Osteoblast (primary cell): ENCODE measurements around the gene RFK. TPM values are rescaled to one million over a fixed set of nuclear protein-coding genes. Genes with fewer than 3 reads are reported as not detected.
A peak's percentile ranks its signal among the peaks of the same experiment; 100 is the strongest.

Experiments
- DNase-seq: peaks from one replicate; pipeline ENCODE4 v3.0.0; 2011; ENCODE audit warnings: low spot score, mixed read lengths; ENCODE audit not compliant: insufficient read length; ENCODE audit errors: missing footprints
- H2AFZ ChIP-seq: 2 replicates; pipeline ENCODE4 v1.6.0; 2011; ENCODE audit warnings: mild to moderate bottlenecking, low read length
- H3K27ac ChIP-seq: 2 replicates; pipeline ENCODE4 v1.5.1; 2011; ENCODE audit warnings: mild to moderate bottlenecking, low read depth, low read length, moderate library complexity
- H3K27me3 ChIP-seq: 2 replicates; pipeline ENCODE4 v1.6.0; 2012; ENCODE audit warnings: mild to moderate bottlenecking, control low read depth, inconsistent platforms, low read length, moderate library complexity; ENCODE audit not compliant: insufficient read depth
- H3K36me3 ChIP-seq: 2 replicates; pipeline ENCODE4 v1.5.1; 2011; ENCODE audit warnings: mild to moderate bottlenecking, low read length, control low read depth, moderate library complexity; ENCODE audit not compliant: insufficient read depth
- H3K4me1 ChIP-seq: 2 replicates; pipeline ENCODE4 v1.5.1; 2011; ENCODE audit warnings: mild to moderate bottlenecking, low read length, control low read depth, moderate library complexity; ENCODE audit not compliant: insufficient read depth
- H3K4me2 ChIP-seq: 2 replicates; pipeline ENCODE4 v1.6.0; 2011; ENCODE audit warnings: mild to moderate bottlenecking, low read length; ENCODE audit not compliant: insufficient read depth
- H3K4me3 ChIP-seq: fragments of 200-600 bp; sonication (generic); 3 replicates; pipeline ENCODE4 v1.5.1; 2012; ENCODE audit warnings: mild to moderate bottlenecking, low read length, inconsistent platforms; ENCODE audit not compliant: insufficient read depth
- H3K79me2 ChIP-seq: 2 replicates; pipeline ENCODE4 v1.6.0; 2012; ENCODE audit warnings: mild to moderate bottlenecking, low read length, control low read depth, inconsistent platforms; ENCODE audit not compliant: insufficient read depth
- H3K9me3 ChIP-seq: 2 replicates; pipeline ENCODE4 v1.5.1; 2011; ENCODE audit warnings: low read depth, low read length, control low read depth
- H4K20me1 ChIP-seq: 2 replicates; pipeline ENCODE4 v1.6.0; 2012; ENCODE audit warnings: mild to moderate bottlenecking, low read length, control low read depth; ENCODE audit not compliant: insufficient read depth
- total RNA-seq: library from RNA; depleted of rRNA; stranded (reverse); fragments of >200 nt; gene quantifications from 2 replicates; pipeline ENCODE4 v1.2.3, GENCODE V29; 2012
- TF ChIP-seq, protein P1 (sequence below): IDR thresholded peaks from 2 replicates; pipeline ENCODE4 v1.5.1; 2011; ENCODE audit warnings: mild to moderate bottlenecking, low read depth, low read length, moderate library complexity; ENCODE audit errors: extremely low read depth

The RFK gene
- total RNA-seq, 1 donor = 25.0 TPM

DNA sequence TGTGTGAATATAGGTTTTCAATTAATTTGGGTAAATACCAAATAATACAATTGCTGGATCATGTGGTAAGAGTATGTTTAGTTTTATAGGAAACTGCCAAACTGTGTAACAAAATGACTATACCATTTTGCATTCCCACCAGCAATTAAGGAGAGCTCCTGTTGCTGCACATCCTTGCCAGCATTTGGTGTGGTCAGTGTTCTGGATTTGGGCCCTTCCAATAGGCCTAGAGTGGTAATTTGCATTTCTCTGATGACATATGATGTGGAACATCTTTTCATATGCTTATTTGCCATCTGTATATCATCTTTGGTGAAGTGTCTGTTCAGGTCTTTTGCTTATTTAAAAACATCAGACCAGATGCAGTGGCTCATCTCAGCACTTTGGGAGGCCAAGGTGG lies 11.6 kb upstream of the RFK start:
- no peaks in the 10 kb centered on the region for H3K79me2 ChIP-seq
- H2AFZ ChIP-seq = peak overlapping the region; percentile 75
- no peaks in the 10 kb centered on the region for H3K36me3 ChIP-seq
- no peaks in the 10 kb centered on the region for H3K27me3 ChIP-seq
- H3K4me3 ChIP-seq = no peak overlapping the region
- H4K20me1 ChIP-seq = no peaks in the 10 kb centered on the region
- TF ChIP-seq, protein P1, sequence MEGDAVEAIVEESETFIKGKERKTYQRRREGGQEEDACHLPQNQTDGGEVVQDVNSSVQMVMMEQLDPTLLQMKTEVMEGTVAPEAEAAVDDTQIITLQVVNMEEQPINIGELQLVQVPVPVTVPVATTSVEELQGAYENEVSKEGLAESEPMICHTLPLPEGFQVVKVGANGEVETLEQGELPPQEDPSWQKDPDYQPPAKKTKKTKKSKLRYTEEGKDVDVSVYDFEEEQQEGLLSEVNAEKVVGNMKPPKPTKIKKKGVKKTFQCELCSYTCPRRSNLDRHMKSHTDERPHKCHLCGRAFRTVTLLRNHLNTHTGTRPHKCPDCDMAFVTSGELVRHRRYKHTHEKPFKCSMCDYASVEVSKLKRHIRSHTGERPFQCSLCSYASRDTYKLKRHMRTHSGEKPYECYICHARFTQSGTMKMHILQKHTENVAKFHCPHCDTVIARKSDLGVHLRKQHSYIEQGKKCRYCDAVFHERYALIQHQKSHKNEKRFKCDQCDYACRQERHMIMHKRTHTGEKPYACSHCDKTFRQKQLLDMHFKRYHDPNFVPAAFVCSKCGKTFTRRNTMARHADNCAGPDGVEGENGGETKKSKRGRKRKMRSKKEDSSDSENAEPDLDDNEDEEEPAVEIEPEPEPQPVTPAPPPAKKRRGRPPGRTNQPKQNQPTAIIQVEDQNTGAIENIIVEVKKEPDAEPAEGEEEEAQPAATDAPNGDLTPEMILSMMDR = no peak
- H3K4me1 ChIP-seq = no peaks in the 10 kb centered on the region
- DNase-seq = no peak
- H3K4me2 ChIP-seq = no peak overlapping the region
- H3K9me3 ChIP-seq = no peaks in the 10 kb centered on the region
- H3K27ac ChIP-seq = no peak overlapping the region

DNA sequence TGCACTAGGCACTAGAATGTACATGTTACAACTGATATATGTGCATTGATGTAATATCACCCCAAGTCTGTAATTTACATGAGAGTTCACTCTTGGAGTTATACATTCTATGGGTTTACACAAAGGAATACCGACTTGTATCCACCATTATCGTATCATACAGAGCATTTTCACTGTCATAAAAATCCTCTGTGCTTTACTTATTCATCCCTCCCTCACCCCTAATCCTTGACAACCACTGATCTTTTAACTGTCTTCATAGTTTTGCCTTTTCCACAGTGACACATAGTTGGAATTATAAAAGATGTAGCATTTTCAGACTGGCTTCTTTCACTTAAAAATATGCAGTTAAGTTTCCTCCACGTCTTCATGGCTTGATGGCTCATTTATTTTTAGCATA lies 11.1 kb upstream of the RFK start:
- H3K79me2 ChIP-seq = no peaks in the 10 kb centered on the region
- H3K4me2 ChIP-seq = no peak overlapping the region
- no peaks in the 10 kb centered on the region for H3K9me3 ChIP-seq
- H3K4me3 ChIP-seq = no peak overlapping the region
- H4K20me1 ChIP-seq = no peaks in the 10 kb centered on the region
- H3K27me3 ChIP-seq = no peaks in the 10 kb centered on the region
- H3K36me3 ChIP-seq = no peaks in the 10 kb centered on the region
- no peak for DNase-seq
- TF ChIP-seq, protein P1 = no peak
- H3K27ac ChIP-seq = no peak overlapping the region
- H3K4me1 ChIP-seq = no peaks in the 10 kb centered on the region
- H2AFZ ChIP-seq = peak overlapping the region; percentile 75

DNA sequence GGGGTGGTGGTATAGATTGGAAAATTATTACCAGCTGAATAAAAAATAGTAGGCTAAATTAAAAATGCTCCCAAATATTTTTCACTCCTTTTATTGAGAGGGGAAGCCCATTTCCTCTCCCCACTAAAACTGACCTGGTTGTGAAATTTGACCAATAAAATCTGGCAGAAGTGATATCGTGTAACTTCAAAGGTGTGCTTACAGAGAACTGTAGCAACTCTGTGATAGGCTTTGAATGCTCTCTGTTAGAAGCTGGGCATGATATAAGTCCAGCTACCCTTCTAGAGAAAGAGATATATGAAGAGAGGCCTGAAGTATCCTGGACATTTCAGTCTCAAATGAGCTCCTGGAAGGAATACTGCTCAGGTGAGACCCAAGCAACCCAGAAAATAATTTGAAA lies 10.2 kb upstream of the RFK start:
- TF ChIP-seq, protein P1 = no peak
- no peaks in the 10 kb centered on the region for H3K9me3 ChIP-seq
- no peak overlapping the region for H3K27ac ChIP-seq
- no peaks in the 10 kb centered on the region for H3K27me3 ChIP-seq
- peak overlapping the region; percentile 64 for H2AFZ ChIP-seq
- H3K4me1 ChIP-seq = no peaks in the 10 kb centered on the region
- DNase-seq = no peak
- H3K4me3 ChIP-seq = no peak overlapping the region
- H3K4me2 ChIP-seq = no peak overlapping the region
- H4K20me1 ChIP-seq = no peaks in the 10 kb centered on the region
- H3K79me2 ChIP-seq = no peaks in the 10 kb centered on the region
- H3K36me3 ChIP-seq = no peaks in the 10 kb centered on the region

DNA sequence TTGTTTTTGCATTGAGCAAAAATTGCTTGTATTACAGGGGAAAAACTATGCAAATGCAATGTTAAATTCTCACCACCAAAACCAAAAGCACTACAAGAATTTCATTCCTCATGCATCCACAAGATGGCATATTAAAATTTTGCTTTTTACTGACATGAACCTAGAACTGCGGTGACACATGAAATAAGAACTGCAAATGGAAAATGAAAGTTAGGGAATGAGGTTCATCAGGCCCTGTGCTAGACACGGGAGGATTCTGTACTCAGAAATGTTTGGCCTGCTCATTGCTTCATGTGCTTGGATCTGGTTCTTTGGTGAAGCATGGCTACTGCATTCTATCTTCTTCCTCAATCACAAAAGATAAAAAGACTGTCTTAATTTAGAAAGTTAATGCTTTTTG lies 9.1 kb upstream of the RFK start:
- H3K4me2 ChIP-seq = peak overlapping the region; percentile 73
- H3K36me3 ChIP-seq = no peaks in the 10 kb centered on the region
- no peaks in the 10 kb centered on the region for H3K9me3 ChIP-seq
- H2AFZ ChIP-seq = peak overlapping the region; percentile 80
- peak overlapping the region; percentile 24 for H3K4me3 ChIP-seq
- peak overlapping the region; percentile 42 for H3K27ac ChIP-seq
- peak; percentile 83 for DNase-seq
- TF ChIP-seq, protein P1 = peak; percentile 67
- no peaks in the 10 kb centered on the region for H3K27me3 ChIP-seq
- no peaks in the 10 kb centered on the region for H4K20me1 ChIP-seq
- no peaks in the 10 kb centered on the region for H3K79me2 ChIP-seq
- H3K4me1 ChIP-seq = no peaks in the 10 kb centered on the region
